DND-41 (cell line): ENCODE results near the gene LAYN.

Experiments used
- CTCF ChIP-seq: IDR thresholded peaks from 2 replicates; pipeline ENCODE4 v1.5.1; 2012; ENCODE audit warnings: borderline replicate concordance, low read length, moderate library complexity, mild to moderate bottlenecking; ENCODE audit not compliant: poor library complexity, severe bottlenecking; ENCODE audit errors: extremely low read depth
- EZH2 ChIP-seq: IDR thresholded peaks from 3 replicates; pipeline ENCODE4 v1.6.1; 2012; ENCODE audit warnings: borderline replicate concordance, low read depth, mild to moderate bottlenecking, moderate library complexity, low read length, inconsistent platforms; ENCODE audit not compliant: severe bottlenecking

GRCh38 chr11:111573821-111574249, 33.3 kb downstream of the LAYN start:
- TF ChIP-seq CTCF (no peak), EZH2 (no peak)
